Endometrial microvascular endothelial cells (primary cell): Measurements from ENCODE around the gene GPC3. TPM values are rescaled to one million over a fixed set of nuclear protein-coding genes. Genes with fewer than 3 reads are reported as not detected.

Source experiments
- in situ Hi-C: cut with HindIII; loops from 2 replicates; pipeline ENCODE4 v1.10.0; 2017; ENCODE audit warnings: low sequenced_read_pairs, low pct_unique_long_range_greater_than_20kb; ENCODE audit errors: inconsistent ontology term
- total RNA-seq: library from RNA; depleted of rRNA; stranded (reverse); fragments of >200 nt; gene quantifications from one replicate; pipeline ENCODE4 v1.2.3, GENCODE V29; 2015; ENCODE audit errors: inconsistent ontology term

GPC3 gene
- total RNA-seq, 1 donor from 2014 or later, result not detected

- in situ Hi-C loops, result no loop called here
Measured at GRCh38 chrX:133689997-133690599, 295.3 kb downstream of the GPC3 start.

GRCh38 chrX:133685822-133686221, 299.6 kb downstream of the GPC3 start:
- in situ Hi-C loops, result no loop called here

- in situ Hi-C loops, result no loop called here
Measured at GRCh38 chrX:133681897-133682296, 303.5 kb downstream of the GPC3 start.

GRCh38 chrX:133681421-133681820, 304.0 kb downstream of the GPC3 start:
- in situ Hi-C loops, result no loop called here

GRCh38 chrX:133677123-133678063, 308.0 kb downstream of the GPC3 start:
- in situ Hi-C loops, result no loop called here

- in situ Hi-C loops, result no loop called here
Measured at GRCh38 chrX:133676344-133677122, 308.9 kb downstream of the GPC3 start.

- in situ Hi-C loops, result no loop called here
Measured at GRCh38 chrX:133674726-133675470, 310.5 kb downstream of the GPC3 start.

GRCh38 chrX:133670383-133670782, 315.0 kb downstream of the GPC3 start:
- in situ Hi-C loops, result no loop called here

- in situ Hi-C loops, result no loop called here
Measured at GRCh38 chrX:133669214-133669613, 316.2 kb downstream of the GPC3 start.

- in situ Hi-C loops, result no loop called here
Measured at GRCh38 chrX:133668225-133668931, 317.0 kb downstream of the GPC3 start.

GRCh38 chrX:133666256-133666655, 319.1 kb downstream of the GPC3 start:
- in situ Hi-C loops, result no loop called here

- in situ Hi-C loops, result no loop called here
Measured at GRCh38 chrX:133661962-133662839, 323.2 kb downstream of the GPC3 start.

GRCh38 chrX:133660281-133660680, 325.1 kb downstream of the GPC3 start:
- in situ Hi-C loops, result no loop called here

- in situ Hi-C loops, result no loop called here
Measured at GRCh38 chrX:133658293-133658911, 327.0 kb downstream of the GPC3 start.

GRCh38 chrX:133655275-133656265, 329.8 kb downstream of the GPC3 start:
- in situ Hi-C loops, result no loop called here

GRCh38 chrX:133654811-133655210, 330.6 kb downstream of the GPC3 start:
- in situ Hi-C loops, result no loop called here
